OCI-LY3 (cell line): ENCODE measurements around the gene ITSN1.

Experiments
- H2AFZ ChIP-seq: fragments of 200-600, 300-600 bp; shearing (Covaris generic); 2 replicates; pipeline ENCODE4 v1.6.0; 2014; ENCODE audit warnings: antibody characterized with exemption, low read depth, low read length
- H3K27ac ChIP-seq: fragments of 200-600, 300-600 bp; sonication (generic); 2 replicates; pipeline ENCODE4 v1.5.1; 2014; ENCODE audit warnings: mild to moderate bottlenecking, low read length, moderate library complexity, mixed read lengths
- H3K27me3 ChIP-seq: fragments of 200-600, 300-600 bp; sonication (generic); 2 replicates; pipeline ENCODE4 v1.6.1; 2014; ENCODE audit warnings: low read depth, low read length, mixed read lengths
- H3K36me3 ChIP-seq: fragments of 200-600, 300-600 bp; sonication (generic); replicated peaks from 2 replicates; pipeline ENCODE3; 2014; ENCODE audit warnings: low read depth, low read length, mixed read lengths
- H3K4me1 ChIP-seq: fragments of 300-600, 200-600 bp; sonication (generic); 2 replicates; pipeline ENCODE4 v1.6.1; 2014; ENCODE audit warnings: low read length, mixed read lengths
- H3K4me2 ChIP-seq: fragments of 200-600, 300-600 bp; sonication (generic); 2 replicates; pipeline ENCODE4 v1.6.1; 2014; ENCODE audit warnings: low read length, mixed read lengths
- H3K4me3 ChIP-seq: fragments of 300-600, 200-600 bp; sonication (generic); 2 replicates; pipeline ENCODE4 v1.5.1; 2014; ENCODE audit warnings: antibody characterized with exemption, mild to moderate bottlenecking, low read length, moderate library complexity
- H3K79me2 ChIP-seq: fragments of 300-600, 200-600 bp; shearing (Covaris generic); 2 replicates; pipeline ENCODE4 v1.6.1; 2014; ENCODE audit warnings: mild to moderate bottlenecking, low read length, mixed read lengths
- H3K9ac ChIP-seq: fragments of 300-600, 200-600 bp; shearing (Covaris generic); 2 replicates; pipeline ENCODE4 v1.6.0; 2014; ENCODE audit warnings: mild to moderate bottlenecking, low read length, moderate library complexity
- H3K9me3 ChIP-seq: fragments of 200-600, 300-600 bp; shearing (Covaris generic); 2 replicates; pipeline ENCODE4 v1.6.1; 2014; ENCODE audit warnings: low read length, mixed read lengths; ENCODE audit not compliant: insufficient read depth
- H4K20me1 ChIP-seq: fragments of 200-600, 300-600 bp; sonication (generic); 2 replicates; pipeline ENCODE4 v1.6.1; 2016; ENCODE audit warnings: low read length, mixed read lengths; ENCODE audit not compliant: insufficient read depth
- EZH2phosphoT487 ChIP-seq: fragments of 200-600 bp; shearing (Covaris generic); IDR thresholded peaks from 2 replicates; pipeline ENCODE4 v1.6.1; 2018; ENCODE audit warnings: antibody characterized with exemption, mixed run types, low read depth
- TF ChIP-seq, protein P1 (sequence below): fragments of 200-600, 300-600 bp; sonication (generic); IDR thresholded peaks from 2 replicates; pipeline ENCODE4 v1.5.1; 2014; ENCODE audit warnings: antibody characterized with exemption, low read length, low read depth

Gene ITSN1

DNA sequence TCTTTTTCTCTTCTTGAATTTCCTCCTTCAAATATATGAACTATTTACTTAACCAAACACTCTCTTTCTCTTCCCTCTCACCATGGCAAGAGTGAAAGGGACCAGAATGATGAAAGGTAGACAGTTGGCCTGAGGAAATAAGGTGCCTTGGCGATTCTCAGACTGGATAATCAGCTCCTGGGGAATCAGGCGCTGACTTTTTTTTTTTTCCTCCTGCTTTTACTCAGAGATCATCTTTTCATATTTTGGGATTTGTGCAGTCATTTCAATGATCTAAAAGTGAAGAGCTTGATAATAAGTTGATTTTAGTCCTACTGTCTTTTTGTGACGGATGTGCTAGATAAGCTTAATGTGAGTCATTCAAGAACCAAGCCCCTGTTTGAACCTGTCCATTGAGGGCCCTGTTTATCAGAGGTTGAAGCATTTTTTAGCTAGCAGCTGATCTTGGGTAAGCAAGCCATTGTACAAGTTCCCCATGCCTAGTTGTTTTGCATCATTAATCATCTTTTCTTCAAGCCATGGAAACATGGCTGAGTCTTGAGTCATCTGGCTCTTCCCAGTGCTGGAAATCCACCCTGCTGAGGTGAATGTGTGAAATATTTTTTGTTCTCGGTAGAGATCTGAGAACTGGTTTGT, 40.8 kb downstream of the ITSN1 start:
- Histone ChIP-seq H3K4me3 (no peak overlapping the region), H2AFZ (no peak overlapping the region), H3K27ac (no peak overlapping the region), H3K4me1 (peaks cover 26% of the 10 kb centered on the region), H3K4me2 (no peak overlapping the region), H3K9ac (no peak overlapping the region), H3K36me3 (no peaks in the 10 kb centered on the region), H3K79me2 (no peaks in the 10 kb centered on the region), H3K9me3 (no peaks in the 10 kb centered on the region), H3K27me3 (no peaks in the 10 kb centered on the region), H4K20me1 (no peaks in the 10 kb centered on the region)
- no peak for TF ChIP-seq EZH2phosphoT487
- TF ChIP-seq, protein P1, sequence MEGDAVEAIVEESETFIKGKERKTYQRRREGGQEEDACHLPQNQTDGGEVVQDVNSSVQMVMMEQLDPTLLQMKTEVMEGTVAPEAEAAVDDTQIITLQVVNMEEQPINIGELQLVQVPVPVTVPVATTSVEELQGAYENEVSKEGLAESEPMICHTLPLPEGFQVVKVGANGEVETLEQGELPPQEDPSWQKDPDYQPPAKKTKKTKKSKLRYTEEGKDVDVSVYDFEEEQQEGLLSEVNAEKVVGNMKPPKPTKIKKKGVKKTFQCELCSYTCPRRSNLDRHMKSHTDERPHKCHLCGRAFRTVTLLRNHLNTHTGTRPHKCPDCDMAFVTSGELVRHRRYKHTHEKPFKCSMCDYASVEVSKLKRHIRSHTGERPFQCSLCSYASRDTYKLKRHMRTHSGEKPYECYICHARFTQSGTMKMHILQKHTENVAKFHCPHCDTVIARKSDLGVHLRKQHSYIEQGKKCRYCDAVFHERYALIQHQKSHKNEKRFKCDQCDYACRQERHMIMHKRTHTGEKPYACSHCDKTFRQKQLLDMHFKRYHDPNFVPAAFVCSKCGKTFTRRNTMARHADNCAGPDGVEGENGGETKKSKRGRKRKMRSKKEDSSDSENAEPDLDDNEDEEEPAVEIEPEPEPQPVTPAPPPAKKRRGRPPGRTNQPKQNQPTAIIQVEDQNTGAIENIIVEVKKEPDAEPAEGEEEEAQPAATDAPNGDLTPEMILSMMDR: no peak

DNA sequence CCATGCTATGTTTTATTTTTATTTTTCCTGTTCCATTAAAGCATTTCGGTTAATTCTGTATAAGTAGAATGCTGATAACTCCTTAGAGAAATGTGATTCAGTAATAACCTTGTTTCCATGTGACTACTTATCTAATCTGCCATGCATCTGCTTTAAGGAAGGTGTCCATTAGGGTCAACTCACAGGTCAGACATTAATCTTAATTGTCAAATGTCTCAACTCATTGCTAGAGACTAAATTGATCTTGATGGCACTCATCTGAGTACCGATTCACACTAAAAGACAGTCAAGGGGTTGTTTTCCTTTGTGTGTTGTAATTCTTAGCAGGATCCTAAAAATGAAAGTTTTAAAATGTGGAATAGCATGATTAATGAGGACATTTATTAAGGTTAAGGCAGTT, 41.8 kb downstream of the ITSN1 start:
- Histone ChIP-seq H3K4me3 (no peak overlapping the region), H3K27ac (no peak overlapping the region), H3K27me3 (no peaks in the 10 kb centered on the region), H3K79me2 (no peaks in the 10 kb centered on the region), H2AFZ (no peak overlapping the region), H3K36me3 (no peaks in the 10 kb centered on the region), H3K4me2 (no peak overlapping the region), H3K4me1 (peaks cover 26% of the 10 kb centered on the region), H4K20me1 (no peaks in the 10 kb centered on the region), H3K9me3 (no peaks in the 10 kb centered on the region), H3K9ac (no peak overlapping the region)
- TF ChIP-seq EZH2phosphoT487: no peak
- TF ChIP-seq, protein P1: no peak

DNA sequence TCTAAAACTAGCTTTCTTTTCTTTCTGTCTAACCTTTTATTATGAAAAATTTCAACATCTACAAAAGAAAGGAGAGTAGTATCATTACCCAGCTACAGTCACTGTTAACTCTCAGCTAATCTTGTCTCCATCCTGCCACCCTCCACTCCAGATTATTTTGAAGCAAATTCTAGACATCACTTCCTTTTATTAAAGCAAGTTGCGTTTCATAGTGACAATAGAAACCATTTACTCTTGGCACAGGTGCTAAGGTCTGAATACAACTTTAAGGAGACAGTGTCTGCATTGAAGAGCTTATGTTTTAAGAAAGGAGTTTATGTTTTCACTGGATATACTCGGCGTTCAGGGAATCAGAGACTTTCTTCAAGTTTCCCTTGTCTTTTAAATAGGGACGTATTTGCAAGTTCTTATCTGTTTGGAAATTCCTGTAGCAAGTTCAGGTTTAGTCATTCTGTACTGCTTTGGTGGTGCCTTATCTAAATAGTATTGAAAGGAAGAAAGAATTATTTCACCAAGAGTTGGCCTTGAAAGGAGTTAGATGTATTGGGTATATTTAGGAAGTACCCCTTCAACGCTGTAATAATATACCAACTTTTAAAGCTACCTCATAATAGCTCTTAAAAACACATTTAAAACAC, 42.7 kb downstream of the ITSN1 start:
- no peaks in the 10 kb centered on the region for H3K79me2 ChIP-seq
- H3K4me1 ChIP-seq: peaks cover 26% of the 10 kb centered on the region
- peak overlapping the region; percentile 45; the same call in 1 of the 2 replicates for H3K4me3 ChIP-seq
- no peaks in the 10 kb centered on the region for H3K9me3 ChIP-seq
- no peaks in the 10 kb centered on the region for H3K27me3 ChIP-seq
- no peak for TF ChIP-seq EZH2phosphoT487
- TF ChIP-seq, protein P1: no peak
- no peak overlapping the region for H2AFZ ChIP-seq
- no peak overlapping the region for H3K27ac ChIP-seq
- H4K20me1 ChIP-seq: no peaks in the 10 kb centered on the region
- H3K9ac ChIP-seq: no peak overlapping the region
- peak overlapping the region; percentile 62 for H3K4me2 ChIP-seq
- no peaks in the 10 kb centered on the region for H3K36me3 ChIP-seq

DNA sequence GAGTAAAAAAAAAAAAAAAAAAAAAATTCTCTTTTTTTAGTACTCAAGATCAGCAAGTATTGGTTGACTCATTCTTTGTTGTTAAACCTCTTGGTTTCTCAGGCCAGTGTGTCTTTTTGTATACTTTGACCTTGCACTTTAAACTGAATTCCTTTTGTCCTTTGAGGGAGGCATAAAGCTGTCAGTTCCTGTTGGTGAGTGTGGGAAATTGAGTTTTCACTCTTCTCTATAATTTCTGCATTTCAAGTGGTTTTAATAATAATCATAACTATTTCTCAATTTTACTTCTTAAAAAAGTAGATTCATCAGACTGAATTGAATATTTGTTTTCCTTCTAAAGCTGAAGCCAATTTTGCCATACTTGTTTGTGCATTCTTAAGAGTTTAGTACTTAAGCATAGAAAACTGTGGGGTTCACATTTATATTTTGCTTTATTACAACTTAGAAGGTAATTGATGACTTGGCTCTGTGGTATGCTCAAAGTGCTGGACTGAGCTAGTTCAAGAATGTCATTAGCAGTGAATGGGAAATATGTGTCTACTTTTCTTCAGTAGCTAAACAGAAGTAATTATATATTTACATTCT, 43.4 kb downstream of the ITSN1 start:
- Histone ChIP-seq H3K79me2 (no peaks in the 10 kb centered on the region), H4K20me1 (no peaks in the 10 kb centered on the region), H3K4me3 (no peak overlapping the region), H2AFZ (no peak overlapping the region), H3K4me1 (peaks cover 26% of the 10 kb centered on the region), H3K36me3 (no peaks in the 10 kb centered on the region), H3K9ac (no peak overlapping the region), H3K27ac (no peak overlapping the region), H3K4me2 (peak overlapping the region; percentile 62; the same call in 1 of the 2 replicates), H3K9me3 (no peaks in the 10 kb centered on the region), H3K27me3 (no peaks in the 10 kb centered on the region)
- TF ChIP-seq, protein P1: no peak
- TF ChIP-seq EZH2phosphoT487: no peak
